Fibroblast of lung (primary cell): ENCODE measurements around the gene EPHB2.

Source experiments
- CTCF ChIP-seq, 2 donors: IDR thresholded peaks in 1 of 2; conservative IDR thresholded peaks in 1 of 2; 1 replicate in 1 of 2; 2 replicates in 1 of 2; pipeline ENCODE4 v1.5.1; 2011 to 2012; ENCODE audit warnings: low read length in 2 of 2, control low read depth in 1 of 2, inconsistent platforms in 1 of 2, low read depth in 1 of 2, mild to moderate bottlenecking in 1 of 2
- EZH2 ChIP-seq: IDR thresholded peaks from 2 replicates; pipeline ENCODE4 v1.5.1; 2012; ENCODE audit warnings: low read length, control low read depth, mild to moderate bottlenecking; ENCODE audit errors: missing control alignments

GRCh38 chr1:22747735-22748073 is 37.1 kb downstream of the EPHB2 start:
- no peak for TF ChIP-seq CTCF (conservative IDR thresholded peaks at IDR 0.05 in 1 of 2, IDR thresholded peaks at IDR 0.05 in 1 of 2; ENCODE audit: low read depth in 1 of 2, low read length in 2 of 2)
- no peak for TF ChIP-seq EZH2
